Brain microvascular endothelial cell (primary cell): ENCODE measurements around the gene SUPT7L.

Experiments
- DNase-seq: peaks from one replicate; pipeline ENCODE4 v3.0.0-alpha.2; 2020
- H3K27ac ChIP-seq: fragments of 250-450 bp; sonication (Bioruptor Pico); 2 replicates; pipeline ENCODE4 v1.5.1; 2020; ENCODE audit warnings: mild to moderate bottlenecking, moderate library complexity
- H3K27me3 ChIP-seq: fragments of 250-450 bp; sonication (Bioruptor Pico); replicated peaks from 2 replicates; pipeline ENCODE4 v1.5.1; 2020; ENCODE audit warnings: mild to moderate bottlenecking
- H3K36me3 ChIP-seq: fragments of 250-450 bp; sonication (Bioruptor Pico); replicated peaks from 2 replicates; pipeline ENCODE4 v1.5.1; 2020; ENCODE audit warnings: mild to moderate bottlenecking
- H3K4me3 ChIP-seq: 2 replicates; pipeline ENCODE4 v1.5.1; 2011; ENCODE audit warnings: low read depth, mild to moderate bottlenecking, control low read depth, low read length, moderate library complexity
- in situ Hi-C: cut with HindIII; loops from 2 replicates; pipeline ENCODE4 v1.10.0; 2017; ENCODE audit warnings: low sequenced_read_pairs, low pct_ligation_motif_present
- TF ChIP-seq, protein P1 (sequence below): IDR thresholded peaks from 2 replicates; pipeline ENCODE4 v1.5.1; 2011; ENCODE audit warnings: low read depth, mild to moderate bottlenecking, moderate library complexity, low read length, control low read depth, inconsistent platforms; ENCODE audit errors: missing control alignments

The SUPT7L gene

DNA sequence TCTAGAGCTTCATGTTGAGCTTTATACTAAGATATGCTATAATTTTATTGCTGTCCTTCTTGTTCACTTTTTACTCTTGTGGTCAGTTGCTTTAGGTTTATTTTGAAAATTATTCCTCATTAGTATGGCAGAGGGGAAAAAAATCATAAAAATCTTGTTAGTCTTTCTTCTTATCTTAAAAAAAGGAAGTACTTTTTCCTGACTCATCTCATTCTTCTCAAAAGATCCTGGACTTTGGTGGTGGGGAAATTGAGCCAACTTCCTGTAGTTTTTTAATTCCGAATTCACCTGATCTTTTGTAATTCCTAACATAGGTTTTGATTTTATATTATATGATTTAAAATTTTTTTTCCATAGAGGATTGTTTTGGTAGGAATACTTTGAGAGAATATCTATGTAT, 4.0 kb upstream of the SUPT7L start:
- Histone ChIP-seq H3K4me3 (no peak overlapping the region), H3K27me3 (no peaks in the 10 kb centered on the region), H3K36me3 (peaks cover 20% of the 10 kb centered on the region), H3K27ac (no peak overlapping the region)
- no peak for DNase-seq
- in situ Hi-C loops, result no loop called here
- TF ChIP-seq, protein P1, sequence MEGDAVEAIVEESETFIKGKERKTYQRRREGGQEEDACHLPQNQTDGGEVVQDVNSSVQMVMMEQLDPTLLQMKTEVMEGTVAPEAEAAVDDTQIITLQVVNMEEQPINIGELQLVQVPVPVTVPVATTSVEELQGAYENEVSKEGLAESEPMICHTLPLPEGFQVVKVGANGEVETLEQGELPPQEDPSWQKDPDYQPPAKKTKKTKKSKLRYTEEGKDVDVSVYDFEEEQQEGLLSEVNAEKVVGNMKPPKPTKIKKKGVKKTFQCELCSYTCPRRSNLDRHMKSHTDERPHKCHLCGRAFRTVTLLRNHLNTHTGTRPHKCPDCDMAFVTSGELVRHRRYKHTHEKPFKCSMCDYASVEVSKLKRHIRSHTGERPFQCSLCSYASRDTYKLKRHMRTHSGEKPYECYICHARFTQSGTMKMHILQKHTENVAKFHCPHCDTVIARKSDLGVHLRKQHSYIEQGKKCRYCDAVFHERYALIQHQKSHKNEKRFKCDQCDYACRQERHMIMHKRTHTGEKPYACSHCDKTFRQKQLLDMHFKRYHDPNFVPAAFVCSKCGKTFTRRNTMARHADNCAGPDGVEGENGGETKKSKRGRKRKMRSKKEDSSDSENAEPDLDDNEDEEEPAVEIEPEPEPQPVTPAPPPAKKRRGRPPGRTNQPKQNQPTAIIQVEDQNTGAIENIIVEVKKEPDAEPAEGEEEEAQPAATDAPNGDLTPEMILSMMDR, result no peak

DNA sequence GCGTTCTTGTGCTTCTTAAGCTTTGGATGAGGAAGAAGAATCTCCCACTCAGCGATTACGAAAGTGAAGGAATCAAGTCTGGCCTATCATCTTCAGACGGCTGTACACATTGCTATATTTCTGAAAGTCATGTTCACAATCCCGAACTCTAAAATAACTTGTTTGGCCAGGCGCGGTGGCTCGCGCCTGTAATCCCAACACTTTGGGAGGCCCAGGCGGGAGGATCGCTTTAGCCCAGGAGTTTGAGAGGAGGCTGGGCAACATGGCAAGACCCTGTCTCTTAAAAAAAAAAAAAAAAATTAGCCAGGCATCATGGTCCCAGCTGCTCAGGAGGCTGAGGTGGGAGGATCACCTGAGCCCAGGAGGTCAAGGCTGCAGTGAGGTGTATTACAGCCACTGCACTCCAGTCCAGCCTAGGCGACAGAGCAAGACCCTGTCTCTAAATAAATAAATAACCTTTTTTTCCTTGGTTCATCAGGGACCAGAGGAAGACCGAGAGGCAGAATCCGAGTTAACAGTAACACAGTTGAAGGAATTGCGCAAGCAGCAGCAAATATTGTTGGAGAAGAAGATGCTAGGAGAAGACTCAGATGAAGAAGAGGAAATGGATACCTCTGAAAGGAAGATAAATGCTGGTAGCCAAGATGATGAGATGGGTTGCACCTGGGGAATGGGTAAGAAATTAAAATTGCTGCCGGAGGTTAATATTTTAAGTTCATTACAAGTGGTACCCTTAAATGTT, 1.4 kb upstream of the SUPT7L start:
- Histone ChIP-seq H3K27ac (no peak overlapping the region), H3K4me3 (peak overlapping the region; percentile 95), H3K36me3 (peaks cover 27% of the 10 kb centered on the region), H3K27me3 (no peaks in the 10 kb centered on the region)
- no peak for DNase-seq
- in situ Hi-C loops, result no loop called here
- TF ChIP-seq, protein P1, result no peak

DNA sequence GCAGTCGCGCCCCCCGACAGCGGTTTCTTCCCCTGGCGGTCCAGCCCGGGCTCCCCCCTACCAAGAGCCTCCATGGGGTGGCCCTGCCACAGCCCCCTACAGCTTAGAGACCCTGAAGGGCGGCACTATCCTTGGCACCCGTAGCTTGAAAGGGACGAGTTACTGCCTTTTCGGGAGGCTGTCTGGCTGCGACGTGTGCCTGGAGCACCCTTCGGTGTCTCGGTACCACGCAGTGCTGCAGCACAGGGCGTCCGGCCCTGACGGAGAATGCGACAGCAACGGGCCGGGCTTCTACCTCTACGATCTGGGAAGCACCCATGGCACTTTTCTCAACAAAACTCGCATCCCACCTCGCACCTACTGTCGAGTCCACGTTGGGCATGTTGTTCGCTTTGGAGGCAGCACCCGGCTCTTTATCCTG, 750 bp upstream of the SUPT7L start:
- in situ Hi-C loops, result no loop called here
- peak overlapping the region; percentile 88 for H3K27ac ChIP-seq

DNA sequence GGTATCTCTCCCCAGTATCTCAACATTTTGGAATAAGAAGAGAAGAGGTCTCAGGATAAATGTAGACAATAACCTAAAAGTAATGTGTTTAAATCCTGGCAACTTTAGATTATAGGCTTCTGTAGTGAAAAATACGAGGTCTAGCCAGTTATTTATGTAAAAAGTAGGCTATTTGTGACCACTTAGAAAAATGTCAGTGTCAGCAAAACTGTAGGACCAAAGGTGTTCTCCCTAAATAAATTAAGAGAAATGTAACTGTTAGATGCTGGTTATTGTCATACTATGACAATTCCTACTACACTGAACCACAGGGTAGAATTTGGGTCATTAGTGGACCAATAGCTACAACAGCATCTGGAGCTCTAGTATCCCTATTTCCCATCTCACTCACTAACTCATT, 2.0 kb downstream of the SUPT7L start:
- Histone ChIP-seq H3K27ac (no peak overlapping the region), H3K36me3 (peaks cover 31% of the 10 kb centered on the region), H3K4me3 (no peak overlapping the region), H3K27me3 (no peaks in the 10 kb centered on the region)
- DNase-seq, result no peak
- in situ Hi-C loops, result no loop called here
- TF ChIP-seq, protein P1, result no peak

More for the DNA sequence above, 750 bp upstream of the SUPT7L start:
- Histone ChIP-seq H3K27me3 (no peaks in the 10 kb centered on the region), H3K4me3 (peak overlapping the region; percentile 95), H3K36me3 (peaks cover 24% of the 10 kb centered on the region)
- no peak for DNase-seq
- TF ChIP-seq, protein P1, result peak; percentile 2

DNA sequence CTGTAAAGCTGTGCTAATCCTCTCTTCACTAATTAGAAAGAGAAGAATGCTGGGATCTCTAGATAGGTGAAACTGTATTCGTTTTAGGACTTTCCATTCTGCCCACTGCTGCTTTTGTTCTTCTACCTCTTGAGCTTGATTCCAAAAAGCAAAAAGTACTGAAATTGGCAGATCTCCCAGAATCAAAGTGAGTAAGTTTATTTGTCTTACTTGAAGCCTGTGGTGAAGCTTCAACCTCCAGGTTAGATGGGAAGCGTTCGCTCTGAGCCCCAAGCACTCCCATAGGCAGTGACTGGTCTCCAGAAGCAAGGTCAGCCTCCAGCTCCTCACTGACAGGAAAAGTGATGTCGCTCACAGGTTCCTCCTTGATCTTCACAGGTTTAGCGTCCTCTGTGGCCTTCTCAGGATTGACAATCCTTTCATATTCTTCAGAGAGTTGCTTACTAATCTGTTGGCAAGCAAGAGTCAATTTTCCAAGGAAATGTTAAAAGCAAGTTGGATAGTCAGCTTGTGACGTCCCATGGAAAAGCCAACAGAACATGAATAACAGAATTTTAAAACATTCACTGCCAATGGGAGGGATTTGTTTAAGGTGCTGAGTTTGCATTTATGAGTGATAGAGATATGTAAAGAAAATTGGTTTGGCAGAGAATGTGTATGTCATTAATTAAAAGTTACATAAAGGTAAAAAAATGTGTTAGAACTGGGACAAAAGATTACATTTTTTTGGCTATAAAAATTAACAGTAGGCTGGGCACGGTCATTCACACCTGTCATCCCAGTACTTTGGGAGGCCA, 8.1 kb downstream of the SUPT7L start:
- DNase-seq, result peak; percentile 81
- Histone ChIP-seq H3K27ac (no peak overlapping the region), H3K27me3 (no peaks in the 10 kb centered on the region), H3K4me3 (no peak overlapping the region), H3K36me3 (peaks cover 50% of the 10 kb centered on the region)
- TF ChIP-seq, protein P1, result no peak
- in situ Hi-C loops, result no loop called here
